ENCODE measurements around the gene CAMTA1.

The CAMTA1 gene

DNA sequence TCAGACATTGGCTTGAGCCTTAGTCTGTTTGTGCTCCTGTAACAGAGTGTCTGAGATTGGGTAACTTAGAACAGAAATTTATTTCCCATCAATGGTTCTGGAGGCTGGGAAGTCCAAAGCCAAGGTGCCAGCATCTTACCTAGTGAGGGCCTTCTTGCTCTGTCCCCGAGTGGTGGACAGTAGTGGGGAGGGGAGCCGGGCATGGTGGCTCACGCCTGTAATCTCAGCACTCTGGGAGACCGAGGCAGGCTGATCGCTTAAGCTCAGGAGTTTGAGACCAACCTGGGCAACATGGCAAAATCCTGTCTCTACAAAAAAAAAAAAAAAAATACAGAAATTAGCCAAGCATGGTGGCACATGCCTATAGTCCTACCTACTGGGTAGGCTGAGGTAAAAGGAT lies 649.3 kb downstream of the CAMTA1 start:
- no peak for DNase-seq (ENCODE audit: low spot score)
- in situ Hi-C loops (cut with MboI; ENCODE audit: low sequenced_read_pairs, unreplicated experiment) = no loop called here
- TF ChIP-seq, protein P1, sequence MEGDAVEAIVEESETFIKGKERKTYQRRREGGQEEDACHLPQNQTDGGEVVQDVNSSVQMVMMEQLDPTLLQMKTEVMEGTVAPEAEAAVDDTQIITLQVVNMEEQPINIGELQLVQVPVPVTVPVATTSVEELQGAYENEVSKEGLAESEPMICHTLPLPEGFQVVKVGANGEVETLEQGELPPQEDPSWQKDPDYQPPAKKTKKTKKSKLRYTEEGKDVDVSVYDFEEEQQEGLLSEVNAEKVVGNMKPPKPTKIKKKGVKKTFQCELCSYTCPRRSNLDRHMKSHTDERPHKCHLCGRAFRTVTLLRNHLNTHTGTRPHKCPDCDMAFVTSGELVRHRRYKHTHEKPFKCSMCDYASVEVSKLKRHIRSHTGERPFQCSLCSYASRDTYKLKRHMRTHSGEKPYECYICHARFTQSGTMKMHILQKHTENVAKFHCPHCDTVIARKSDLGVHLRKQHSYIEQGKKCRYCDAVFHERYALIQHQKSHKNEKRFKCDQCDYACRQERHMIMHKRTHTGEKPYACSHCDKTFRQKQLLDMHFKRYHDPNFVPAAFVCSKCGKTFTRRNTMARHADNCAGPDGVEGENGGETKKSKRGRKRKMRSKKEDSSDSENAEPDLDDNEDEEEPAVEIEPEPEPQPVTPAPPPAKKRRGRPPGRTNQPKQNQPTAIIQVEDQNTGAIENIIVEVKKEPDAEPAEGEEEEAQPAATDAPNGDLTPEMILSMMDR (IDR thresholded peaks at IDR 0.05; ENCODE audit: borderline replicate concordance, control extremely low read depth, extremely low read depth, insufficient read depth, missing control alignments) = no peak

DNA sequence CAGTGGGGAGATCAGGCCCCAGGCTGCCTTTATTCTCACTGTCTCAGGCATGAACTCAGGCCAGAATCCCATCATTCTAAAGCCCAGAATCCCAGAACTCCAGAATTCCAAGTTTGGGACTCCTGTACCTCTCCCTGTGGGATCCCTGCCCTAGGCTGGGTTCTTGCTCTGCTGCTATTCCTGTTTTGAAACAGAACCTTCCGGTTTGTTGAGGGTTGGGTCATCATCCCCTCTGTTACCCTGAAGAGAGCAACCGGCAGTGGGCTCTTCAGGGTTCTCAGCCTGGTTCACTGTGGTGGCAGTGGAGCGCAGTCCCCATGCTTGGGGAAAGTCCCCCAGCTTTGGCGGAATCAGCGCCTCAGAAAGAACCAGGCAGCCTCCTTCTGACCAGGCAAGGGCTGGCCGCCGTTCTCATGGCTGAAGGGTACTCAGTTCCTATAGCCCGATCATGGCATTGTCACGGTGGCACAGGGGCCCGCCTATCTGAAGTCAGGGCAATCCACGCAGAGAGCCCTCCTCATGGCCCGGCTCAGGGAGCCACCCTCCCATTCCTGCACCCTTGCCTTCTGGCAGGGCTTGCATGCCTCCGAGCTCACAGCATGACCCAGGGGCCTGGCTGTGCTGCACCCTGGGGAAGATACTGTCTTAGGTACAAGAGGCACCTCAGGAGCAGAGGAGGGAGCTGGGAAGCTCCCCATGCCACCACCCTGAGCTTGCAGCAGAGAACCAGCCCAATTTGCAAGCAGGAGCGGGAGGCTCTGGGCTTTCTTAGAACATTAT lies 650.2 kb downstream of the CAMTA1 start:
- no peak for DNase-seq (ENCODE audit: low spot score)
- TF ChIP-seq, protein P1 (IDR thresholded peaks at IDR 0.05; ENCODE audit: borderline replicate concordance, control extremely low read depth, extremely low read depth, insufficient read depth, missing control alignments) = no peak
- in situ Hi-C loops (cut with MboI; ENCODE audit: low sequenced_read_pairs, unreplicated experiment) = no loop called here

DNA sequence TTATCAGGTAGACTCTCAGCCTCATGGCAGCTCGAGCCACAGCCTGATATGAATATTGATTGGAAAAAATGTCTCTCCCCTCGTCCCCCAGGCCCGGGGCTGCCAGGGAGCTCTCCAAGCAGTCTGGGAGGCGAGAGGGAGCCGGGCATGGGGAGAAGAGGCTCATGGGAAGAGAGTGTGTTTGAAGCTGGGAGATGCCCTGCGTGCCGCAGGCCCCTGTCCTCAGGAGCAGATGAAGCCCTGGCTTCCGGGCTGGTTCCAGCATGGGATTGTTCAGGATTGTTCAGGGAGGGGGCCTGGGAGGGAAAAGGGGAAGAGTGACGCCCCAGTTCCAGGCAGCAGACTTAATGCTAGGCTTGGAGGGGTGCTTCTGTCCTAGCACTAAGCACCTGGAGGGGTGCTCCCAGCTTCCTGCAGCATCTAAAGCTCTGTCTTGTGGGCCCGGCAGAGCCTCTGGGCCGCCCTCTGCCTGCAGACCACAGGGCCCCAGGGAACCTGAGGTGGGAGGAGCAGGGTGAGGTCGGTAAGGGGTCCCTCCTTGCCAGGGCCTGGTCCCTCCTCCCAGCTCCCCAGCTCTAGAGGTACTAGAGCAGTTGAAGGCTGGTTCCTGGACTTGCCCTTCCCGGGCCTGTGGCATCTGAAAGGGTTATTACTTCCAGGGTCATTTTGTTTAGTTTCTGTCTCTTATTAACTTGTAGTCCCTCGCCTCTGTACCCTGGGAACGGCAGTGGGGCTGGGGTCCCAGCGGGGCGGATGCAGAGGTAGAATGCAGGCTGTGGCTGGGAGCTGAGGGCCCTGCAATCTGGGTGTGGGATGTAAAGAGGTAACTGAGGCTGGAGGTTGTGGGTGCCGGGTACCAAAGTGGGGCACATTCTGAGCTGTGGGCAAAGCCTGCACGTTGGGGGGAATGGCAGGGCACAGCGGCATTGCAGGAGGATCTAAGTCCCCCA lies 651.1 kb downstream of the CAMTA1 start:
- in situ Hi-C loops (cut with MboI; ENCODE audit: low sequenced_read_pairs, unreplicated experiment) = no loop called here
- TF ChIP-seq, protein P1 (IDR thresholded peaks at IDR 0.05; ENCODE audit: borderline replicate concordance, control extremely low read depth, extremely low read depth, insufficient read depth, missing control alignments) = no peak
- DNase-seq (ENCODE audit: low spot score) = no peak

DNA sequence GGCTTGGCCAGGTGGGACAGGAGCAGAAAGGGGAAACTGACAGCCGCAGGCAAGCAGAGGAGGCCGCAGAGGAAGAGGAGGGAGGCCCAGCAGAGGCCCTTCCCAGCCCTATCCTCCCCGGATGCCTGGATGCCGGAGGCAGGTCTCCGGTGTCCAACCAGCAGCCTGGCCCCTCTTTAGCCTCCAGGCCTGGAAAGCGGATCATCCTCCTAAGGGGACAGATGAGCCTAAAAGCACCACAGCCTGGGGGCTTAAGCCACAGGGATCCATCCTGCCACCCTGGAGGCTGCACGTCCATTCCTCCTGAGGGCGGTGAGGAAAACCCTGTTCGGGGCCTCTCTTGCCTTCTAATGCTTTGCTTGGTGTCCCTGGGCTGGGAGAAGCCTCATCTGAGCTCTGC lies 651.8 kb downstream of the CAMTA1 start:
- DNase-seq (ENCODE audit: low spot score) = no peak
- in situ Hi-C loops (cut with MboI; ENCODE audit: low sequenced_read_pairs, unreplicated experiment) = no loop called here
- TF ChIP-seq, protein P1 (IDR thresholded peaks at IDR 0.05; ENCODE audit: borderline replicate concordance, control extremely low read depth, extremely low read depth, insufficient read depth, missing control alignments) = no peak

DNA sequence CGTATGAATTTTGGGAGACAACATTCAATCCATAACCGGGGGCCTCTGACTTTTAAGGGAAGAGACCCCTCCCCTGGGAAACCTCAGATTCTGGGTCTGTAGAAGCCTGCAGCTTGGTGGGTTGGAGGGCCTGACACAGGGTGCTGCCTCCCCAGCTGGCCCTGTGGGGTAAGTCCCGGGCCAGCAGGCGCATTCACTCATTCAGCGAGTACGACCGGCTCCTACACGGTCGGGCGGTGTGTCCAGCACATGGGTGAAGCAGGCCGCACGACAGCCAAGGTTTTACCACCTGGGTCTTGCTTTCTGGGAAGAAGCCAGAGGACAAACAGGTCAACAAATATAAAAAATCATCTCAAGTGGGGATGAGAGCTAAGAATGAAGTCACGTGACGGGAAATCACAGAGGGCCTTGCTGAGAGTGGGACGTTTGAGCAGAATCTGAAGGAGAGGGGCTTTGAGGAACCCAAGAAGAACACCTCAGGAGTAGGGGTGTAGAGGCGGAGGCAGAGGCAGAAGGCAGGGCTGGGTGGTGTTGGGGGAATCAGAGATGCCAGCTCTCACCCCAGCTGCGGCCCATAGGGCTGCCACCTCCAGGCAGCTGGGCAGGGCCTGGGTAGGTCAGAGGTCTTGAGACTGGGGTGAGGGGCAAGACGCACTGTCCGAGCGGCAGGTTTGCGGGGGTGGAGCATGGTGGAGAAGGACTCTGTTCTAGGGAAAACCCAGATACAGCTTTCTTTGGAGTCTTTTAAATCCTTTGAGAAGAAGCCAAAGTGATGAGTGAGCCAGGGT lies 652.5 kb downstream of the CAMTA1 start:
- in situ Hi-C loops (cut with MboI; ENCODE audit: low sequenced_read_pairs, unreplicated experiment) = no loop called here
- TF ChIP-seq, protein P1 (IDR thresholded peaks at IDR 0.05; ENCODE audit: borderline replicate concordance, control extremely low read depth, extremely low read depth, insufficient read depth, missing control alignments) = no peak
- DNase-seq (ENCODE audit: low spot score) = no peak

DNA sequence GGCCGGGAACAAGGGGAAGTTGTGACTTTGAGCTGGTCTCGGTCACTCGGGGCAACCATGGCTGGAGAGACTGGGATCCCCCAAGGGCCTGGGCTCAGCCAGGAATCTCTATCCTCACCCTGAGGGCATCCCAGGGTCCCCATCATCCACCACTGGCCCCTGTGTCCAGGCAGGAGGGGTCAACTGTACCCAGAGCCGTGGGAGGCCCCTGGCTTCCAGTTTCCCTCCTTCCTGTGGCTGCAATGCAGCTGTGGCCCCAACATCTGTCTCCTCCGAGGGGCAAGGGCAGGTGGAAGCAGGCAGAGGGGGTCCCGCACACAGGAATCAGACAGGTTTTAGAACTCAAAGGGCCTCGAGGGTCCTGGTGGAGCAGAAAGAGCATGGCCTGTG lies 653.1 kb downstream of the CAMTA1 start:
- TF ChIP-seq, protein P1 (IDR thresholded peaks at IDR 0.05; ENCODE audit: borderline replicate concordance, control extremely low read depth, extremely low read depth, insufficient read depth, missing control alignments) = no peak
- in situ Hi-C loops (cut with MboI; ENCODE audit: low sequenced_read_pairs, unreplicated experiment) = no loop called here
- DNase-seq (ENCODE audit: low spot score) = no peak
